Measurements from ENCODE around the gene GATAD2A.

The GATAD2A gene

GRCh38 chr19:19475015-19475765 lies 69.7 kb downstream of the GATAD2A start:
- TF ChIP-seq CTCF (IDR thresholded peaks at IDR 0.05; ENCODE audit: low read depth, low read length), result no peak
- in situ Hi-C loops (cut with HindIII; ENCODE audit: low sequenced_read_pairs), result no loop called here
- H3K4me3 ChIP-seq (ENCODE audit: low read depth, low read length), result no peak overlapping the region
- no peak for DNase-seq (ENCODE audit: low read depth, low spot score)

- no peak overlapping the region for H3K4me3 ChIP-seq (ENCODE audit: low read depth, low read length)
- peak; percentile 35 for DNase-seq (ENCODE audit: low read depth, low spot score)
- in situ Hi-C loops (cut with HindIII; ENCODE audit: low sequenced_read_pairs), result no loop called here
- peak; percentile 62 for TF ChIP-seq CTCF (IDR thresholded peaks at IDR 0.05; ENCODE audit: low read depth, low read length)
Measured at GRCh38 chr19:19475849-19476828, 70.7 kb downstream of the GATAD2A start.

- no peak for DNase-seq (ENCODE audit: low read depth, low spot score)
- in situ Hi-C loops (cut with HindIII; ENCODE audit: low sequenced_read_pairs), result no loop called here
- H3K4me3 ChIP-seq (ENCODE audit: low read depth, low read length), result no peak overlapping the region
- TF ChIP-seq CTCF (IDR thresholded peaks at IDR 0.05; ENCODE audit: low read depth, low read length), result no peak
Measured at GRCh38 chr19:19477705-19478383, 72.4 kb downstream of the GATAD2A start.

GRCh38 chr19:19480688-19481087 lies 75.2 kb downstream of the GATAD2A start:
- no peak overlapping the region for H3K4me3 ChIP-seq (ENCODE audit: low read depth, low read length)
- in situ Hi-C loops (cut with HindIII; ENCODE audit: low sequenced_read_pairs), result no loop called here
- DNase-seq (ENCODE audit: low read depth, low spot score), result peak; percentile 32
- TF ChIP-seq CTCF (IDR thresholded peaks at IDR 0.05; ENCODE audit: low read depth, low read length), result no peak

- in situ Hi-C loops (cut with HindIII; ENCODE audit: low sequenced_read_pairs), result no loop called here
- no peak overlapping the region for H3K4me3 ChIP-seq (ENCODE audit: low read depth, low read length)
- TF ChIP-seq CTCF (IDR thresholded peaks at IDR 0.05; ENCODE audit: low read depth, low read length), result no peak
- DNase-seq (ENCODE audit: low read depth, low spot score), result no peak
Measured at GRCh38 chr19:19482809-19483596, 77.5 kb downstream of the GATAD2A start.
